Effector memory CD8-positive, alpha-beta T cell (primary cell): ENCODE measurements around the gene LFNG.
"Not testable (repeated sequence)": the region's sequence is repeated elsewhere in the genome, so short reads cannot be mapped to it uniquely, and the experiment has no call there.

Source experiments
- ATAC-seq: fragments of 150-1000 bp; cut with Tn5 transposase; replicated peaks from 2 replicates; pipeline ENCODE4 v1.10.0; 2021; ENCODE audit warnings: mild to moderate bottlenecking, moderate library complexity
- DNase-seq, 3 experiments: peaks; one replicate each; pipeline ENCODE4 v3.0.0; 2021
- H3K27ac Mint-ChIP-seq, 2 donors: one replicate each; pipeline ENCODE4 v1.8.0; 2022; ENCODE audit warnings: mild to moderate bottlenecking in 2 of 2, mixed read lengths in 2 of 2, moderate library complexity in 2 of 2
- H3K27me3 Mint-ChIP-seq, 2 donors: one replicate each; pipeline ENCODE4 v1.8.0; 2022; ENCODE audit warnings: mixed read lengths in 2 of 2
- H3K36me3 Mint-ChIP-seq: one replicate; pipeline ENCODE4 v1.8.0; 2022; ENCODE audit warnings: mild to moderate bottlenecking, moderate library complexity, mixed read lengths; ENCODE audit not compliant: insufficient read depth
- H3K4me1 Mint-ChIP-seq, 2 donors: one replicate each; pipeline ENCODE4 v1.8.0; 2022; ENCODE audit warnings: low read depth in 2 of 2, mixed read lengths in 2 of 2
- H3K4me3 Mint-ChIP-seq, 2 donors: one replicate each; pipeline ENCODE4 v1.8.0; 2022; ENCODE audit warnings: mild to moderate bottlenecking in 2 of 2, mixed read lengths in 2 of 2, moderate library complexity in 2 of 2
- H3K9me3 Mint-ChIP-seq, 2 donors: one replicate each; pipeline ENCODE4 v1.8.0; 2022; ENCODE audit warnings: mixed read lengths in 2 of 2

LFNG gene

GRCh38 chr7:2527505-2528467 lies 8.2 kb downstream of the LFNG start:
- DNase-seq (peak in 1 of 3 experiments; percentile 42), ATAC-seq (peak; percentile 7)
- Mint-ChIP-seq H3K4me3 (peak overlapping the region; percentile 72 to 82), H3K9me3 (no peaks in the 10 kb centered on the region), H3K27ac (peak overlapping the region; percentile 96 to 97), H3K36me3 (peaks cover 96% of the 10 kb centered on the region), H3K27me3 (no peaks in the 10 kb centered on the region), H3K4me1 (peaks cover 43 to 56% of the 10 kb centered on the region in 2 donors)

- peak overlapping the region; percentile 96 to 97 for H3K27ac Mint-ChIP-seq
- peak overlapping the region; percentile 72 to 82 for H3K4me3 Mint-ChIP-seq
- ATAC-seq: no peak
- no peaks in the 10 kb centered on the region for H3K9me3 Mint-ChIP-seq
- no peak for DNase-seq
- H3K36me3 Mint-ChIP-seq: peaks cover 96% of the 10 kb centered on the region
- no peaks in the 10 kb centered on the region for H3K27me3 Mint-ChIP-seq
- H3K4me1 Mint-ChIP-seq: peaks cover 39 to 52% of the 10 kb centered on the region in 2 donors
Observed at GRCh38 chr7:2528481-2529095, 9.0 kb downstream of the LFNG start.

- peak; percentile 39 to 57 (median 55) for DNase-seq
- H3K4me1 Mint-ChIP-seq: peaks cover 39 to 52% of the 10 kb centered on the region in 2 donors
- H3K27ac Mint-ChIP-seq: peak overlapping the region; percentile 96 to 97
- H3K36me3 Mint-ChIP-seq: peaks cover 89% of the 10 kb centered on the region
- peak overlapping the region; percentile 72 to 82 for H3K4me3 Mint-ChIP-seq
- ATAC-seq: peak; percentile 53
- no peaks in the 10 kb centered on the region for H3K27me3 Mint-ChIP-seq
- no peaks in the 10 kb centered on the region for H3K9me3 Mint-ChIP-seq
Observed at GRCh38 chr7:2529161-2530070, 9.8 kb downstream of the LFNG start.

- Mint-ChIP-seq H3K9me3 (no peaks in the 10 kb centered on the region), H3K27ac (peak overlapping the region; percentile 96 to 97), H3K27me3 (no peaks in the 10 kb centered on the region), H3K36me3 (peaks cover 90% of the 10 kb centered on the region), H3K4me3 (peak overlapping the region; percentile 72 to 82), H3K4me1 (peaks cover 39 to 52% of the 10 kb centered on the region in 2 donors)
- peak; percentile 74 for ATAC-seq
- DNase-seq: peak; percentile 76 to 81 (median 81)
Observed at GRCh38 chr7:2530071-2530987, 10.8 kb downstream of the LFNG start.

GRCh38 chr7:2530994-2531795 lies 11.6 kb downstream of the LFNG start:
- H3K36me3 Mint-ChIP-seq: peaks cover 87% of the 10 kb centered on the region
- peak overlapping the region; percentile 96 to 97 for H3K27ac Mint-ChIP-seq
- H3K27me3 Mint-ChIP-seq, H3K9me3 Mint-ChIP-seq, ATAC-seq, DNase-seq: not testable (repeated sequence)
- H3K4me3 Mint-ChIP-seq: peak overlapping the region; percentile 72 to 82
- H3K4me1 Mint-ChIP-seq: peaks cover 34 to 46% of the 10 kb centered on the region in 2 donors

GRCh38 chr7:2531796-2532110 lies 12.2 kb downstream of the LFNG start:
- Mint-ChIP-seq H3K27ac (peak overlapping the region; percentile 69 to 87), H3K4me1 (peaks cover 34 to 44% of the 10 kb centered on the region in 2 donors), H3K36me3 (peaks cover 82% of the 10 kb centered on the region), H3K4me3 (peak overlapping the region in 1 of 2 donors; percentile 72)
- not testable (repeated sequence) for H3K9me3 Mint-ChIP-seq, H3K27me3 Mint-ChIP-seq, DNase-seq, ATAC-seq

- not testable (repeated sequence) for ATAC-seq, H3K27me3 Mint-ChIP-seq, H3K9me3 Mint-ChIP-seq, DNase-seq
- peaks cover 80% of the 10 kb centered on the region for H3K36me3 Mint-ChIP-seq
- H3K4me1 Mint-ChIP-seq: peaks cover 30 to 40% of the 10 kb centered on the region in 2 donors
- H3K4me3 Mint-ChIP-seq: peak overlapping the region; percentile 31 to 72
- peak overlapping the region; percentile 69 to 87 for H3K27ac Mint-ChIP-seq
Observed at GRCh38 chr7:2532199-2532772, 12.7 kb downstream of the LFNG start.

GRCh38 chr7:2532816-2533215 lies 13.2 kb downstream of the LFNG start:
- H3K4me3 Mint-ChIP-seq: peak overlapping the region in 1 of 2 donors; percentile 27
- peaks cover 80% of the 10 kb centered on the region for H3K36me3 Mint-ChIP-seq
- H3K9me3 Mint-ChIP-seq, ATAC-seq, DNase-seq, H3K27me3 Mint-ChIP-seq: not testable (repeated sequence)
- H3K27ac Mint-ChIP-seq: peak overlapping the region in 1 of 2 donors; percentile 87
- peaks cover 27 to 34% of the 10 kb centered on the region in 2 donors for H3K4me1 Mint-ChIP-seq

- not testable (repeated sequence) for H3K27me3 Mint-ChIP-seq, H3K4me3 Mint-ChIP-seq, H3K9me3 Mint-ChIP-seq, DNase-seq, ATAC-seq
- H3K27ac Mint-ChIP-seq: peak overlapping the region in 1 of 2 donors; percentile 87
- H3K36me3 Mint-ChIP-seq: peaks cover 80% of the 10 kb centered on the region
- peaks cover 20 to 27% of the 10 kb centered on the region in 2 donors for H3K4me1 Mint-ChIP-seq
Observed at GRCh38 chr7:2533566-2533965, 14.0 kb downstream of the LFNG start.

GRCh38 chr7:2534214-2534613 lies 14.6 kb downstream of the LFNG start:
- DNase-seq, H3K27me3 Mint-ChIP-seq, H3K9me3 Mint-ChIP-seq, ATAC-seq, H3K4me3 Mint-ChIP-seq: not testable (repeated sequence)
- H3K36me3 Mint-ChIP-seq: peaks cover 80% of the 10 kb centered on the region
- peaks cover 13 to 21% of the 10 kb centered on the region in 2 donors for H3K4me1 Mint-ChIP-seq
- peak overlapping the region in 1 of 2 donors; percentile 63 for H3K27ac Mint-ChIP-seq

- not testable (repeated sequence) for H3K4me3 Mint-ChIP-seq, ATAC-seq, H3K27me3 Mint-ChIP-seq, DNase-seq, H3K9me3 Mint-ChIP-seq, H3K4me1 Mint-ChIP-seq
- Mint-ChIP-seq H3K27ac (peak overlapping the region in 1 of 2 donors; percentile 63), H3K36me3 (peaks cover 80% of the 10 kb centered on the region)
Observed at GRCh38 chr7:2535872-2536627, 16.5 kb downstream of the LFNG start.
